ENCODE data around the gene PRKAG2.

GRCh38 chr7:151793991-151794507, 82.9 kb downstream of the PRKAG2 start:
- TF ChIP-seq POLR2A (IDR thresholded peaks at IDR 0.05) (no peak), CTCF (IDR thresholded peaks at IDR 0.05) (no peak), EP300 (IDR thresholded peaks at IDR 0.05) (no peak)
